ENCODE results near the gene SEC23B. TPM values are rescaled to one million over a fixed set of nuclear protein-coding genes. Genes with fewer than 3 reads are reported as not detected.

The SEC23B gene
- total and polyA plus RNA-seq, 10 donors = 7.2 to 67.5 (median 53.2) TPM

- H3K27ac ChIP-seq = no peak overlapping the region
- intact Hi-C loops (cut with DNase I; ENCODE audit: low total_unique reads) = no loop called here
- no peaks in the 10 kb centered on the region for H3K27me3 ChIP-seq (replicated peaks in 1 of 7)
- no peaks in the 10 kb centered on the region for H3K4me1 ChIP-seq
- H3K9me3 ChIP-seq = no peaks in the 10 kb centered on the region
- 94 to 99% (median 96%) methylated on average over 2 of the region's 2 CpGs for WGBS, 5 donors
- no peak for DNase-seq
- no peak overlapping the region for H3K4me3 ChIP-seq
- TF ChIP-seq CTCF (IDR thresholded peaks at IDR 0.05 in 8 of 11, conservative IDR thresholded peaks at IDR 0.05 in 3 of 11) (no peak), POLR2A (IDR thresholded peaks at IDR 0.05) (no peak), POLR2AphosphoS5 (IDR thresholded peaks at IDR 0.05) (no peak)
- H3K36me3 ChIP-seq = peaks cover 2 to 100% (median 86%) of the 10 kb centered on the region in 6 donors
These were observed 19.6 kb downstream of the SEC23B start for GRCh38 chr20:18527339-18527738.

DNA sequence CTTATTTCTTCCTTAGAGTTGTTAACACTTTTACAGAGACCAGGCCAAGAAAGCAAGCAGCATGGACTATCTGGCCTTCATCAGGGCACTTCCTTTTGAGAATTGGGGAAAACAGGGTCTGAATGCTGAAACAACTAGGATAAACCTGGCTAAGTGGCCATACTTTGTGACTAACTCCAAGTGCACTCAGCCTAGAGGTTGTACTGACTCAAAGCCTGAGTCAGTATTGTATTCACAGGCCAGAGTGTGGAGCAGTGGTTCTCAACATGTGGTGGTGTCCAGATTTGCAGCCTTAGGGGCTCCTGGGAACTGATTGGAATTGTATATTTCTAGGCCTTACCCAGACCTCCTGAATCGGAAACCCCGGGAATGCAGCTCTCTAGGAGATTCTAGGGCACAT is 20.1 kb downstream of the SEC23B start:
- WGBS, 5 donors = 93 to 98% (median 96%) methylated on average over 2 of the region's 2 CpGs
- intact Hi-C loops (cut with DNase I; ENCODE audit: low total_unique reads) = no loop called here
- no peaks in the 10 kb centered on the region for H3K4me1 ChIP-seq

GRCh38 chr20:18529041-18529440 is 21.3 kb downstream of the SEC23B start:
- Histone ChIP-seq H3K36me3 (peaks cover 5 to 100% (median 95%) of the 10 kb centered on the region in 6 donors), H3K27ac (no peak overlapping the region), H3K4me1 (no peaks in the 10 kb centered on the region), H3K9me3 (no peaks in the 10 kb centered on the region), H3K4me3 (no peak overlapping the region), H3K27me3 (replicated peaks in 1 of 7) (no peaks in the 10 kb centered on the region)
- DNase-seq = no peak
- no peak for TF ChIP-seq POLR2AphosphoS5 (IDR thresholded peaks at IDR 0.05)
- TF ChIP-seq POLR2A (IDR thresholded peaks at IDR 0.05) = no peak
- no peak for TF ChIP-seq CTCF (IDR thresholded peaks at IDR 0.05 in 8 of 11, conservative IDR thresholded peaks at IDR 0.05 in 3 of 11)
- intact Hi-C loops (cut with DNase I; ENCODE audit: low total_unique reads) = no loop called here

More for the DNA sequence above, 20.1 kb downstream of the SEC23B start:
- TF ChIP-seq CTCF (IDR thresholded peaks at IDR 0.05 in 8 of 11, conservative IDR thresholded peaks at IDR 0.05 in 3 of 11) (no peak), POLR2A (IDR thresholded peaks at IDR 0.05) (no peak), POLR2AphosphoS5 (IDR thresholded peaks at IDR 0.05) (no peak)
- Histone ChIP-seq H3K4me3 (no peak overlapping the region), H3K27ac (no peak overlapping the region), H3K9me3 (no peaks in the 10 kb centered on the region), H3K36me3 (peaks cover 2 to 100% (median 91%) of the 10 kb centered on the region in 6 donors), H3K27me3 (replicated peaks in 1 of 7) (no peaks in the 10 kb centered on the region)
- DNase-seq = no peak

- Histone ChIP-seq H3K4me3 (no peak overlapping the region), H3K4me1 (no peaks in the 10 kb centered on the region), H3K27me3 (replicated peaks in 1 of 7) (no peaks in the 10 kb centered on the region), H3K9me3 (no peaks in the 10 kb centered on the region), H3K36me3 (peaks cover 3 to 100% (median 86%) of the 10 kb centered on the region in 6 donors), H3K27ac (no peak overlapping the region)
- DNase-seq = no peak
- intact Hi-C loops (cut with DNase I; ENCODE audit: low total_unique reads) = no loop called here
- WGBS, 5 donors = 83 to 96% (median 94%) methylated on average over 6 of the region's 6 CpGs
- TF ChIP-seq CTCF (IDR thresholded peaks at IDR 0.05 in 8 of 11, conservative IDR thresholded peaks at IDR 0.05 in 3 of 11) (no peak), POLR2A (IDR thresholded peaks at IDR 0.05) (no peak), POLR2AphosphoS5 (IDR thresholded peaks at IDR 0.05) (no peak)
These were observed 24.9 kb downstream of the SEC23B start for GRCh38 chr20:18532626-18533025.
